Stimulated activated CD8-positive, alpha-beta memory T cell treated with anti-CD3 and anti-CD28 coated beads, Interleukin-7, amount 100 ng/mL, for 1 hour (primary cell): Measurements from ENCODE around the gene PEX14.

Source experiments
- DNase-seq, 2 donors: peaks; one replicate each; pipeline ENCODE4 v3.0.0-alpha.2; 2020; ENCODE audit warnings: low read depth in 2 of 2

PEX14 gene

DNA sequence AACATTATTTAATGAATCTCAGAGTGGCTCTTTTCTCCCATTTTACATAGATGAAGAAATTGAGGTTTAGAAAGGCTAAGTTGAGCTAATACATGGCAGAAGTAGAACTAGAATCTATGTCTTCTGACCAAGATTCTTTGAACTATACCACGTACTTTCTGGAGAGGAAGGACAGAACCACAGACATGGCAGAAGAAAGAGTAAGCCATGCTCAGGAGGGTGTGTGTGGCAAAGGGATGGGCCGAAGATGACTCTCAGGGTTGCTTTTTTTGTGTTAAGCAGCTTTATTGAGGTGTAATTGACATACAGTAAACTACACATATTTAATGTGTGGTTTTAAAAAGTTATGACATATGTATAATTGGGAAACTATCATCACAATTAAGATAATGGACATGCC is 69.5 kb downstream of the PEX14 start:
- DNase-seq: no peak

- DNase-seq: no peak
Observed at GRCh38 chr1:10546896-10547295, 72.1 kb downstream of the PEX14 start.

DNA sequence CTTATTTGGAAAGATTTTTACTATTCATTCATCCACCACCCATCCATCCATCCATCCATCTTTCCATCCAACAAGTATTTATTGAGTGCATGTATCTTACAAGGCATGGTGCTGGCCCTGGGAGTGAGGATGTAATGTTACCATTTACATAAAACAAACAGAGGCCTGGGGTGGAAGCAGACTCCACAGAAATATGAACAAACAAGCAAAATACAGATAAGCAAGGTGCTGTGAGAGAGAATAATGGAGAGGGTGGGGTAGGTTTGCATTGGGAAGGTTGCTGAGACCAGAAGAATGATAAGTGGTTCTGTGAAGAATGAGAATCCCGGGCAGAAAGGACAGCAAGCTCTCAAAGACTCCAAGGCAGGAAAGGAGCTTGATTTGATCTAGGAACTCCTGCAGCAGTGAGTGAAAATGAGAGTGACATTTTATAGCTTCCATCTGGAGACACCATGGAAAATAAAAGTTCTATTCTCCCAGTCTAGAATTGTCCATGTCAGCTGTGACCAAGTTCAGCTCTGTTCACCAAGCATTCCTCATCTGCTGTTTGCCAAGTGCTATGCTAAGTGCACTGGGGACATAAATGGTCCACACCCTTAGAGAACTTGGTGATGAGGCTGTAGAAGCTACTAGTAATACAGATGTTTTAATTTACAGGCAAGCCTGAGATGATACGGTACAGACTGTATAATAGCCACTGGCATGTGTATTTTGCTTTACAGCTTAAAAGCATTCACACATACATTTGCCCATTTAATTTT is 75.3 kb downstream of the PEX14 start:
- no peak for DNase-seq

GRCh38 chr1:10553118-10553517 is 78.4 kb downstream of the PEX14 start:
- DNase-seq: no peak

DNA sequence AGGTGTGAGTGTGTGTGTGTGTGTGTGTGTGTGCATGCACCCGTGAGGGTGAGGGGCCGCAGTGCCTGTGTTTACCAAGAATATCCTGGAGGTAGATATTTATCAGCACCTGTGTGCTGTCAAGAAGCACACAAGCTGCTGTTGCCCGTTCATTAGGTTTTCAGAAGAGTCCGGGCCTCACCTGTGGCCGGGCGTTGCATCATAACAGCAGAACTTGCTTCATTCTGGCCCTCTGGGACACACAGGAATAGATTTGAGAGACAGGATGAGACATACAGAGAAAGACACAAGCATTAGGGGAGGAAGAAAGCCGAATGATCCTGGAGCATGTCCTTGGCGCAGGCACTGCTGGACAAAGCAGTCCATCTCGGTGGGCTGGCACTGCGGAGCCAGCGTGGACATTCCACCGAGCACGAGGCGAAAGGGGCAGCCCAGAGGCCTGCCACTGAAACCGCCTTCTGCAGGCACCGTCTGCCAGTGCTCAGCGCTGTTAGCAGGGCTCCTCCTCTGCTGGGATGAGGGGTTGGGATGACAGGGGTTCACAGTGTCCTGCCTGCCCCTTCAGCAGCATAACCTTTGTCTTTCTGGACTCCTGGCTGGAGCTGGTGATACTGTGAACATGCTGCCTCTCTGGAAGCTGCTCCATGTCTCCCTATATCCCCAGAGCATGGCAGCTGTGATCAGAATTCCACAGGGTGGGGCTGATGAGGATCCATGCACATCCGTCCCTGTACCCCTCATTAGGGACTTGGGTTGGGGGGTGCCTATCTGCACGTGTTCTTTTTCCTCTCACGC is 81.1 kb downstream of the PEX14 start:
- DNase-seq: no peak

DNA sequence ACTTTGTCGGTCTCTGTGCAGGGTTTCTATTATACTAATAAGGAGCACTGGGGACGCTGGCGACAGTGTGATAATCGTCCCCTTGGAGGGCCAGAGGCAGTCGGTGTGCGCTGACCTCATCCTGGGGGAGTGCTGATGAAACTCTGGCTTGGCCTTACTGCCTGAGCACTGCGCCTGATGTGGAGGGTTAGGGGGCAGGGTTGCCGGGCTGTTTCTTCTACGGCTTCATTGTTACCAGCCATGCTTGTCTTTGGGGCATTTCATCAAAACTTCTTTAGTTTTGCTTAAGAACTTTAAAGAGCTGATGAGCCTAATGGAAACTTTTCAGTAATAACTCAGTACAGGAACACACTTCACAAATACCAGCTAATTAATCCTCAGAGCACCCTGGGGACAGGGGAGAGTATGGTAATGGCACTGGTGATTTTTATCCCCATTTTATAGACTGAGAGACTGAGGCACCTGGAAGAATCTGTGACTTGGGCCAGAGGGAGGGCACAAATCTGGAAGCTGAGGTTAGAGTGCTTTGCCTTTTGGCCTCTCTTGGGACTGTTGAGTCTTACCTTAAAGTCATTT is 81.8 kb downstream of the PEX14 start:
- no peak for DNase-seq

- DNase-seq: no peak
Observed at GRCh38 chr1:10557714-10558113, 83.0 kb downstream of the PEX14 start.

DNA sequence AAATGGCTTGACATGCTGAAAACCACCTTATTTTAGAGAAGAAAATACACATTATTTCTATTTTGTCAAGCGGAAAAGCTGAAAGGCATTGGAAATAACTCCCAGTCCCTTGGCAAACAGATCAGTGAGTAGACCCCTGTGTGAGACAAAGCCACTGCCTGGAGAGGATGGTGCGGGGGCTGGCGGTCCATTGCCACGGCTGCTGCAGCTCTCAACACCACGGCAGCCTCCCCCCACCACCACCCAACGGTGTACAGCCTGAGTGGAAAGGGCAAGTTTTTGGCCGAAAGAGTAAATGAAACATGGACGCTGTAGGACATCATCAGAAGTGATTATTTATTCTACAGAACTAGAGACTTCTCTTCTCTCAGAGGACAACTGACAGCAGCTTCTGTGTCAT is 84.6 kb downstream of the PEX14 start:
- DNase-seq: no peak

DNA sequence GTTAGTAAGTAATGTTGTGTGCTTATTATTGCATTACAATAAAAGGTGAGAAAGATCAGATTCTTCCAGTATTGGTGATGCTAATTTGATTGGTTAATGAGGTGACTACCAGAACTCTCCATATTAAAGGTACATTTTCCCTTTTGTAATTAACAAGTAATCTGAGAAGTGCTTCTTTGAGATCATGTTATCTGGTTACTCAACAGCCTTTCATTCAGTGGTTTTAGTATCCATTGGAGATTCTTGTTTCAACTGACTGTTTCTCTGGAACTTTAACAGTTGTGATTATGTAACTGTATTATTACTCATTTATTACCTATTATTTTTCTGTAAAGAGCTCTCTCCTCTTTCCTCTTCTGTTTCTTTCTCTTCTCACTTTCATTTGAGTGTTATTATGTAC is 86.7 kb downstream of the PEX14 start:
- DNase-seq: no peak

GRCh38 chr1:10561955-10562354 is 87.2 kb downstream of the PEX14 start:
- no peak for DNase-seq

GRCh38 chr1:10564063-10564462 is 89.3 kb downstream of the PEX14 start:
- no peak for DNase-seq

DNA sequence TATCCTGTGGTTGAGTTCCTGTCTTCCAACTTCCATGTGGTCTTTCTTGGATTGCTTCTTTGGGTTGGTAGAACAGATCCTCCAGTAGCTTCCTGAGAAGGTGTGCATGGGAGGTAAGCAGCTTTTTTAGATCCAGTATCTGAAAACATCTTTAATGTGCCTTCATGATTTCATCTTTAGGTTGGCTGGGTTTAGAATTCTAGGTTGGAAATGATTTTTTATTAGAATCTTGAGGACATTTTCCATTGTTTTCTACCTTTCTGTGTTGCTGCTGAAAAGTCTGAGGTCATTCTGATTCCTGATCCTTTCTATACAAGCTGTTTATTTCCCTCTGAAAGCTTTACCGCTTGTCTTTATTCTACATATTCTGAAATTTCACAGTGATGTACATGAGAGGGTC is 94.8 kb downstream of the PEX14 start:
- no peak for DNase-seq

DNA sequence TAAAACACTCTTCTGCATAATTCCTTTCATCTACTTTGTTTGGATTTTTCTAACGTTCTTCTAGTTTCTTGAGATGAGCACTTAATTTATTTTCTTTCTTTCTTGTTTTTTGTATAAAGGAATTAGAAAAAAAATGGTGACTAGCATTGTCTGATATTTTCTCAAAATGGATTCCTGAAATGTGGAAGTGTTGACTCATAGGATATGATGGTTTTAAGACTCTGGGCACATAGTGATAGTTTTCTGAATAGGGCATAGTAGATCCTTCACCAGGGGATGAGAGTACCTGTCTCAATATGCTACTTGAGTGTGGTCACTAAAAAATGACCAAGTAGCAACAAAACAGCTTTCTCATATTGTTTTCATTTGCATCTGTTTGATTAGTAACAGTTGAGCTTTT is 100.9 kb downstream of the PEX14 start:
- DNase-seq: no peak

GRCh38 chr1:10578070-10578469 is 103.3 kb downstream of the PEX14 start:
- no peak for DNase-seq

GRCh38 chr1:10583641-10584040 is 108.9 kb downstream of the PEX14 start:
- DNase-seq: no peak

- no peak for DNase-seq
Observed at GRCh38 chr1:10585242-10585641, 110.5 kb downstream of the PEX14 start.

DNA sequence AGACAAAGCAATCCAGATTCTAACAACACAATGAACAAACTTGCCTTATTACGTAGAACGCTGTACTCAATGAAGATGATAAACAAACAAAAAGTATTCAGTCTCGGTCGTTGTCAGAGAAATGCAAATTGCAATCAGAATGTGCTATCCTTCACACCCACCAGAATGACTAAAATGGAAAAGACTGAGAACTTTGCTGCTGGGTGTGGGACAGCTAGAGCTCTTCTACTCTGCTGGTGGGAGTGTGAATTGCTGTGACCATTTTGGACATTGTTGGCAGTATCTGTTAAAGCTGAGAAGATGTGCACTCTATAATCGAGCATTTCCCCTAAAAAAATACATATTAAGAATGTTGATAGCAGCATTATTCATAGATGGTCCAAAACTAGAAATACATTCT is 111.4 kb downstream of the PEX14 start:
- DNase-seq: no peak

DNA sequence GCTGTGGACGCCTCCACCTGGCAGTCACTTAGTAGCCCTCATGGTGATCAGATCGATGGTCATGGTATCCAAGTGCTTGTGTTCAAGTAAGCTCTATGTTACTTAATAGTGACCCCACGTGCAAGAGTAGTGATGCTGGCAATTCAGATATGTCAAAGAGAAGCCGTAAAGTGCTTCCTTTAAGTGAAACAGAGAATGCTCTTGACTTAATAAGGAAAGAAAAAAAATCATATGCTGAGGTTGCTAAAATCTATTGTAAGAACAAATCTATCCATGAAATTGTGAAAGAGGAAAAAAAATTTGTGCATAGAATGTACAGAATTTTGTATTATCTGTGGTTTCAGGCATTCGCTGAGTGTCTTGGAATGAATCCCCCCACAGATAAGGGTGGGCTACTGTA is 113.9 kb downstream of the PEX14 start:
- no peak for DNase-seq

DNA sequence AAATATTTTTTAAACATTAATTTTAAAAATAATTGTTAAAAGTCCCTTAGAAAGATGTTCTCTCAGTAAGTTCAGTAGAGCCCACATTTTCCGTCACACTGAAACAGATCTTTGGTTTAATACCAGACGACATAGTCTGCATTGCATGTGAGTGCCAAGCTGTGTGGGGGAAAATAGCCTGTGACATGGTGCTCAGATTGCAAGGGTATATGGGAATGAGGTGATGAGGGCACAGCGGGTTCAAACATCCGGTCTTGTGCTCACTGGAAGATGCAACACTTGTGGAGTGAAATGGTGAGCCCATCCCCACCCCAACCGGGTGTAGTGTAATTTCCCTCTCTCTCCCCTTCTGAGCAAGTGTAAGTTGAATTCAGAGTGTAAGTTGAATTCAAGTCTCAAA is 114.3 kb downstream of the PEX14 start:
- DNase-seq: no peak

DNA sequence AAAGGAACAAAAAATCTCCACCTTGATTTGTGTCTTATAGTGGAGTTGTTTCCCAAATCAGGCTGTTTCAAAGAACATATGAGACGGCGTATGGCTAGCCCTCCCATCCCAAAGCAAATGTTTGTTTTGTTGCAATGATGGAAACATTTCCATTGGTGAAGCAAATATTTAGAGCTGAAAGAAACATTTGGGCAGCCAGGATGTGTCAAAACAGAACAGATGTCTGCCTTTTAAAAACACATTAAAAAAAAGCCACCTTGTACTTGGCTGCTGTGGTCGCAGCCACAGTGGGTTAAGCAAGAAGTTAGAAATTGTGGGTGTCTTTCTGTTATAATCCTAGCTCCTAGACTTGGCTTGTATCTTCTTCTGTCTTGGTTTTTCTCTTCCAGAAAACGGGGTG is 116.3 kb downstream of the PEX14 start:
- no peak for DNase-seq

- DNase-seq: no peak
Observed at GRCh38 chr1:10592373-10592772, 117.6 kb downstream of the PEX14 start.

DNA sequence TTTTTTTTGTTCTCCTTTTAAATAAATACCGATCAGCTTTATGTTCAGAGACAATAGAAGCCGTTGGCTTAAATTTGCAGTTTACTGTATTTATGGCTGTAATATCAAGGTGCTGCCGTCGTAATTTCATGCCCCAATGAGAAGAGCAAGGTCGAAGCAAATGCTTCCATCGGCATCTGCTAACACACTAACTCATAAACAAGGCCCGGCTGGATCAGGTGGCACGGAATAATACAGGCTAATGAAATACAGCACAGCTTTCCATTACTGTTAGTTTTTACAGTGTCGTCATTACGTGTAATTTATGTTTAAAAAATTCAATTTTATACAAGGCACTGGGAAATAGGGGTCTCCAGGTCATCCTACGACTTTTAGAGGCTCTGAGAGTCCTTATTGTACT is 119.0 kb downstream of the PEX14 start:
- DNase-seq: no peak

DNA sequence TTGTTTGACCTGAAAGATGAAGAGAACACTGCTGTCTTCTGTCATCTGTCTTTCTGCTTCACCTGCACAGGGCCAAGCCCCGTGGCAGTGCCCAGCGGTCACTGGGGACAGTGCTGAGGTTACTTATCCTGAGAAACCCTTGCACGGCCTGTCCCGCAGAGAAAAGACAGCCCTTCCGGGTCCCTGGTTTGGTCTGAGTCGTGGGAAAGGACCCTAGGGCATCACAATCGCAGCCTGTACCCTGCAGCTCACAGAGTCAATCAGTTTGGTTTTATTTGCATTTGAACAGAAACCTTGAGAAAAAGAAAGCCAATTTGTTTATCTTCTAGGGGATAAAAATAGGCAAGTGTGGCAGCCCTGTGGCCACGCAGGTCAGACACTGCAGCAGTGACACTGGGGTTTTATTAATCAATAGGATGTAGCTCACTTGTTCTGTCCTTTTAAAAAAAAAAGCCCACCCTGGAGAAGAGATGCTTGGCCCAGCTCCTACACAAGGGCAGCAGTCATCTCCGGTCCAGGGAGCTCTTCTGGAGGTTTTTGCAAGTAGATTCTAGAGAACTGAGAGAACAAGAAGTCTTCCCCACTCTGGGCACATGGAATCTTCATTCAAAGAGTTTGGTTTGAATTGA is 120.0 kb downstream of the PEX14 start:
- DNase-seq: no peak
